GM23248 (cell line): ENCODE data around the gene NCBP2. TPM values are rescaled to one million over a fixed set of nuclear protein-coding genes. Genes with fewer than 3 reads are reported as not detected.

ENCODE experiments used
- DNase-seq: peaks from one replicate; pipeline ENCODE4 v3.0.0-alpha.2; 2015
- H2AFZ ChIP-seq: fragments of 200-600 bp; sonication (generic); 2 replicates; pipeline ENCODE4 v1.6.1; 2016; ENCODE audit warnings: antibody characterized with exemption
- H3F3A ChIP-seq: fragments of 200-600 bp; sonication (generic); 2 replicates; pipeline ENCODE4 v1.6.1; 2016; ENCODE audit warnings: mild to moderate bottlenecking, antibody characterized with exemption, mixed run types; ENCODE audit not compliant: insufficient read depth
- H3K27ac ChIP-seq: fragments of 200-600 bp; sonication (generic); 2 replicates; pipeline ENCODE4 v1.5.1; 2016; ENCODE audit warnings: mild to moderate bottlenecking
- H3K27me3 ChIP-seq: fragments of 200-600 bp; sonication (generic); replicated peaks from 2 replicates; pipeline ENCODE4 v1.6.1; 2016; ENCODE audit warnings: mild to moderate bottlenecking; ENCODE audit not compliant: insufficient read depth
- H3K36me3 ChIP-seq: fragments of 200-600 bp; sonication (generic); 2 replicates; pipeline ENCODE4 v1.6.1; 2016; ENCODE audit warnings: low read depth, mild to moderate bottlenecking
- H3K4me1 ChIP-seq: fragments of 200-600 bp; sonication (generic); 2 replicates; pipeline ENCODE4 v1.6.1; 2016; ENCODE audit warnings: mild to moderate bottlenecking; ENCODE audit not compliant: insufficient read depth
- H3K4me2 ChIP-seq: fragments of 200-600 bp; sonication (generic); one replicate; pipeline ENCODE4 v1.6.1; 2016; ENCODE audit warnings: mild to moderate bottlenecking; ENCODE audit not compliant: unreplicated experiment
- H3K4me3 ChIP-seq: fragments of 200-600 bp; sonication (generic); 2 replicates; pipeline ENCODE4 v1.5.1; 2016; ENCODE audit warnings: mild to moderate bottlenecking
- H3K79me2 ChIP-seq: fragments of 200-600 bp; sonication (generic); 2 replicates; pipeline ENCODE4 v1.6.1; 2016; ENCODE audit warnings: mild to moderate bottlenecking; ENCODE audit not compliant: insufficient read depth
- H3K9ac ChIP-seq: fragments of 200-600 bp; sonication (generic); 2 replicates; pipeline ENCODE4 v1.6.1; 2016; ENCODE audit warnings: mild to moderate bottlenecking
- H3K9me2 ChIP-seq: fragments of 200-600 bp; sonication (generic); 2 replicates; pipeline ENCODE4 v1.6.1; 2016; ENCODE audit warnings: mixed run types, mild to moderate bottlenecking, moderate library complexity; ENCODE audit not compliant: insufficient read depth
- H3K9me3 ChIP-seq: fragments of 200-600 bp; sonication (generic); one replicate; pipeline ENCODE4 v1.6.1; 2017; ENCODE audit warnings: low read depth
- H4K20me1 ChIP-seq: fragments of 200-600 bp; sonication (generic); 2 replicates; pipeline ENCODE4 v1.6.0; 2016; ENCODE audit not compliant: insufficient read depth
- EZH2 ChIP-seq: fragments of 200-600 bp; sonication (generic); IDR thresholded peaks from 2 replicates; pipeline ENCODE4 v1.6.1; 2018; ENCODE audit warnings: antibody characterized with exemption, mild to moderate bottlenecking; ENCODE audit not compliant: insufficient read depth, poor library complexity, severe bottlenecking
- EZH2phosphoT487 ChIP-seq: fragments of 200-600 bp; sonication (generic); IDR thresholded peaks from 2 replicates; pipeline ENCODE4 v1.6.1; 2018; ENCODE audit warnings: antibody characterized with exemption, moderate library complexity, mild to moderate bottlenecking, low read depth; ENCODE audit not compliant: insufficient read depth
- WGBS, 2 experiments: methylation state at CpG; one replicate each; pipeline ENCODE4 v1.1.6; 2015 to 2017; ENCODE audit warnings: low lambda C conversion rate in 2 of 2, low coverage in 1 of 2; ENCODE audit errors: missing lambda C conversion rate in 2 of 2; 5-methylcytosine and 5-hydroxymethylcytosine counted together
- in situ Hi-C: fragments of 300-500 bp; cut with MboI; formaldehyde crosslinking; loops from 2 replicates; pipeline ENCODE4 v1.15.0; 2020
- polyA plus RNA-seq: library from polyadenylated mRNA; unstranded; fragments of >200 nt; fragmentation: Nextera tagmentation; extraction: Ambion mirVana; gene quantifications from 2 replicates; pipeline ENCODE4 v1.2.1, GENCODE V29; 2016
- total RNA-seq: library from RNA; depleted of rRNA; stranded (reverse); fragments of >200 nt; shearing (Covaris generic); gene quantifications from 2 replicates; pipeline ENCODE4 v1.2.3, GENCODE V29; 2014

The NCBP2 gene
- total and polyA plus RNA-seq, 2 experiments from 2014 or later = 75.3 to 107 TPM

DNA sequence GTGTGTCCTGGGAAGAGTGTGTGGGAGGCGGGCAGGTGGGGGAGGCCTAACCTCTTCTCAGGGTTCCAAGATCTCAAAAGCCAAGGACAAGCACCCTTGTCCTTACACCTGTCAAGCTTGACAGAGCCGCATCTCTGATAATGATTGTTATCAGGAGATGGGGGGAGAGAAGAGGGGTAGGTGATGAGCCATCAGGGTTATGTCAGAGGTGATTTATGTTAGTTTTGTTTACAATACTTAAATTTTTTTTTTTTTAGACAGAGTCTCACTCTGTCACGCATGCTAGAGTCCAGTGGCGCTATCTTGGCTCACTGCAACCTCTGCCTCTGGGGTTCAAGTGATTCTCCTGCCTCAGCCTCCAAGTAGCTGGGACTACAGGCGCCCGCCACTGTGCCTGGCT lies 7.4 kb upstream of the NCBP2 start:
- no peaks in the 10 kb centered on the region for H3K36me3 ChIP-seq
- TF ChIP-seq EZH2 (no peak), EZH2phosphoT487 (no peak)
- H3K79me2 ChIP-seq = peaks cover 10% of the 10 kb centered on the region
- 92 to 98% methylated on average over 6 of the region's 6 CpGs for WGBS, 2 experiments
- no peak overlapping the region for H3K9ac ChIP-seq
- no peaks in the 10 kb centered on the region for H3K9me2 ChIP-seq
- no peaks in the 10 kb centered on the region for H3K27me3 ChIP-seq
- H3K4me1 ChIP-seq = no peaks in the 10 kb centered on the region
- no peak overlapping the region for H3K4me2 ChIP-seq
- H2AFZ ChIP-seq = no peak overlapping the region
- in situ Hi-C loops = no loop called here
- no peak overlapping the region for H3K4me3 ChIP-seq
- no peak overlapping the region for H3K27ac ChIP-seq
- DNase-seq = no peak
- no peaks in the 10 kb centered on the region for H4K20me1 ChIP-seq
- no peaks in the 10 kb centered on the region for H3F3A ChIP-seq
- H3K9me3 ChIP-seq = no peaks in the 10 kb centered on the region

DNA sequence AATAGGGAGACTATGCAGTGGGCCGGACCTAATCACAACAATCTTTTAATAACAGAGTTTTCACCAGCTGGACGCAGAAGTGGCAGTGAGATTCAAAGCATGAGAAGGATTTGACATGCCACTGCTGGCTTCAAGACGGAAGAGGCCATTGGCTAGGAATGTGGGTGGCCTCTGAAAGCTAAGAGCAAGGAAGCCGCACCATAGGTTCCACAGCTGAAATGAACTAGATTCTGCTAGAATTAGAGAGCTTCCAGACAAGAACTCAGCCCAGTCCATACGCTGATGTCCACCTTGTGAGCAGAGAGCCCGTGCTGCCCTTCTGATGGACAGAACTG lies 6.9 kb upstream of the NCBP2 start:
- no peaks in the 10 kb centered on the region for H3F3A ChIP-seq
- no peak overlapping the region for H2AFZ ChIP-seq
- in situ Hi-C loops = no loop called here

DNA sequence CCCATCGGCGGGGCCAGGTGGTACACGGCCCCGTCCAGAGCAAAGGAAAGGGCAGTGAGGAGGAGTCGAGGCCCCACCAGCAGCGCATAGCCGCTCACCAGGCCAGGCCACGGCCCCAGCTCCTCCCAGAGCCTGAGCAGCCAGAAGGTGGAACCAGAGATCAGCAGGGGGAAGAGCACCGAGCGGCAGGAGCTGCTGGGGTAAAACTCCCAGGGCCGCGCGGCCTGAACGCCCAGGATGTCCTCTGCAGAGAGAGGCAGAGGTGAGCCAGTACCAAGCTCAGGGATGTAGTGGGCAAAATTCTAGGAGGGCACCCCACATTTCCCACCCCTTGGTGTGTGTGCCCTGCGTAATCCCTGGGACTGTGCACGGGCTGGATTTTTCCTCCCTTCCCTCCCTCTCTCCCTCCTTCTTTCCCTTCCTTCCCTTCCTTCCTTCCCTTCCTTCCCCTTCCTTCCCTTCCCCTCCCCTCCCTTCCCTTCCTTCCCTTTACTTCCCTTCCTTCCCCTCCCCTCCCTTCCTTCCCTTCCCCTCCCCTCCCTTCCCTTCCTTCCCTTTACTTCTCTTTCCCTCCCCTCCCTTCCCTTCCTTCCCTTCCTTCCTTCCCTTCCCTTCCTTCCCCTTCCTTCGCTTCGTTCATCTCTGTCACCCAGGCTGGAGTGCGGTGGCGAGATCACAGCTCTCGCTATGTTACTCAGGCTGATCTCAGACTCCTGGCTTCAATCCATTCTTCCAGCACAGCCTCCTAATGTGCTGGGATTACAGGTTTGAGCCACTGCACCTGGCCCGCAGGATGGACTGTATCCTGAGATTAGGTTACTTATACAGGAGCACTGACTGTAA lies 6.3 kb upstream of the NCBP2 start:
- in situ Hi-C loops = no loop called here
- no peak overlapping the region for H3K4me2 ChIP-seq
- H3K27me3 ChIP-seq = no peaks in the 10 kb centered on the region
- H3K79me2 ChIP-seq = peaks cover 20% of the 10 kb centered on the region
- no peaks in the 10 kb centered on the region for H3K36me3 ChIP-seq
- no peaks in the 10 kb centered on the region for H3K9me3 ChIP-seq
- DNase-seq = peak; percentile 23
- no peak overlapping the region for H3K27ac ChIP-seq
- TF ChIP-seq EZH2 (no peak), EZH2phosphoT487 (no peak)
- no peaks in the 10 kb centered on the region for H4K20me1 ChIP-seq
- H3K4me3 ChIP-seq = no peak overlapping the region
- no peaks in the 10 kb centered on the region for H3K9me2 ChIP-seq
- no peaks in the 10 kb centered on the region for H3F3A ChIP-seq
- no peak overlapping the region for H3K9ac ChIP-seq
- no peak overlapping the region for H2AFZ ChIP-seq
- 0 out of 2 replicates have a peak, but pooled peaks cover 3% of the 10 kb centered on the region for H3K4me1 ChIP-seq
- 55 to 59% methylated on average over 20 to 22 of the region's 22 CpGs for WGBS, 2 experiments

More for the DNA sequence above, 6.9 kb upstream of the NCBP2 start:
- Histone ChIP-seq H3K79me2 (peaks cover 15% of the 10 kb centered on the region), H3K36me3 (no peaks in the 10 kb centered on the region), H3K9me3 (no peaks in the 10 kb centered on the region), H3K4me3 (no peak overlapping the region), H3K4me1 (no peaks in the 10 kb centered on the region), H3K27ac (no peak overlapping the region), H3K4me2 (no peak overlapping the region), H3K9me2 (no peaks in the 10 kb centered on the region), H3K9ac (no peak overlapping the region), H4K20me1 (no peaks in the 10 kb centered on the region), H3K27me3 (no peaks in the 10 kb centered on the region)
- no peak for DNase-seq
- TF ChIP-seq EZH2 = no peak
- no peak for TF ChIP-seq EZH2phosphoT487
- WGBS, 2 experiments = 90 to 93% methylated on average over 6 of the region's 6 CpGs

DNA sequence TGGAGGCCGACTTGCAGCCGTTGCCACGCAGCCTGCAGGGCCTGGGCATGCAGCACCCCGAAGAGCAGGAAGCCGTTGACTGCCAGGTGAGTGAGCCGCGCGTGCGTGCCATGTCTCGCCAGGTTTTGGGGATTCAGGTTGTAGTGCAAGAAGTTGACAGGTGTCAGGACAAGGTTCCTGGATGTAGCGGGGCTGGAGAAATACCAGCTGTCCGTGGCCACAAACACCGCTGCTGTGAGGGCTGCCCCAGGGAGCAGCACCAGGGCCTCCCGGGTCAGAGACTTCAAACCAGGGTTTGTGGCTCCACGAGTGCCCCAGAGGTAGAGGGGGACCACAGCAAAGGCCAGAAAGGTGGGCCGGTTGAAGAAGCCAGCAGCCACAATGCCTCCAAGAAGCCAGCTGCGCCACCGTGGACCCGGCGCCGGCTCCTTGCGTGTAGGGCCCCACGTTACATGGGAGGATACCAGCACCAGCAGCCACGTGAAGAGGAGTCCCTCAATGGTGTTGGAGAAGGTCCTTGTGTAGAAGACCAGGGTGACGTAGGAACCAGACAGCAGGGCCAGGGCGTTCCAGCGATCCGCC lies 5.6 kb upstream of the NCBP2 start:
- Histone ChIP-seq H3K4me2 (no peak overlapping the region), H3K4me1 (0 out of 2 replicates have a peak, but pooled peaks cover 5% of the 10 kb centered on the region), H4K20me1 (no peaks in the 10 kb centered on the region), H3K9ac (no peak overlapping the region), H3K79me2 (peaks cover 28% of the 10 kb centered on the region), H3F3A (no peaks in the 10 kb centered on the region), H3K36me3 (no peaks in the 10 kb centered on the region), H3K27me3 (no peaks in the 10 kb centered on the region), H3K9me2 (no peaks in the 10 kb centered on the region), H3K9me3 (no peaks in the 10 kb centered on the region), H3K4me3 (no peak overlapping the region), H3K27ac (no peak overlapping the region), H2AFZ (no peak overlapping the region)
- no peak for TF ChIP-seq EZH2
- TF ChIP-seq EZH2phosphoT487 = no peak
- WGBS, 2 experiments = 80 to 81% methylated on average over 28 of the region's 28 CpGs
- in situ Hi-C loops = no loop called here
- DNase-seq = no peak
